B cell (primary cell): ENCODE data around the gene GPHN.

Experiments used
- EZH2 ChIP-seq: IDR thresholded peaks from 2 replicates; pipeline ENCODE4 v1.6.1; 2012; ENCODE audit warnings: borderline replicate concordance, low read depth, mild to moderate bottlenecking, moderate library complexity, low read length; ENCODE audit not compliant: insufficient read depth, poor library complexity, severe bottlenecking
- TF ChIP-seq, protein P1 (sequence below): fragments of 200-600 bp; IDR thresholded peaks from one replicate; pipeline ENCODE4 v1.8.0; 2022; ENCODE audit warnings: antibody characterized with exemption, mild to moderate bottlenecking

DNA sequence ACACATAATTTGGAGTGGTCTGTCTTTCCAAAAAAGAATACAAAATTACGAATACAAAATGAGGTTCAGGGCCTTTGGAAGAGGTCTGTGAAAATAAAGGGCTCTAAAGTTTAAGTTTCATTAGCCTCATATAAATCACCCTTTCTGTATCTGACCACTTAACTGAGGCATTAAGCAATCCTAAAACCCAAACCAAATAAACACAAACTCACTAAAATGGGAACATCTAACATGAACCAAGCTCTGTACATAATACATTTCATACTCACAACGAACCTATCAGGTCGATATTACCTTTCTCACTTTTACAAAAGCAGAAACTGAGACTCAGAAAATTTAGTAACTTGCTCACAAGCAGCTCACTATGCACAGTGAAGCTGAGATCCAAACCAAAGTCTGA is 22.9 kb upstream of the GPHN start:
- TF ChIP-seq EZH2, result no peak
- TF ChIP-seq, protein P1, sequence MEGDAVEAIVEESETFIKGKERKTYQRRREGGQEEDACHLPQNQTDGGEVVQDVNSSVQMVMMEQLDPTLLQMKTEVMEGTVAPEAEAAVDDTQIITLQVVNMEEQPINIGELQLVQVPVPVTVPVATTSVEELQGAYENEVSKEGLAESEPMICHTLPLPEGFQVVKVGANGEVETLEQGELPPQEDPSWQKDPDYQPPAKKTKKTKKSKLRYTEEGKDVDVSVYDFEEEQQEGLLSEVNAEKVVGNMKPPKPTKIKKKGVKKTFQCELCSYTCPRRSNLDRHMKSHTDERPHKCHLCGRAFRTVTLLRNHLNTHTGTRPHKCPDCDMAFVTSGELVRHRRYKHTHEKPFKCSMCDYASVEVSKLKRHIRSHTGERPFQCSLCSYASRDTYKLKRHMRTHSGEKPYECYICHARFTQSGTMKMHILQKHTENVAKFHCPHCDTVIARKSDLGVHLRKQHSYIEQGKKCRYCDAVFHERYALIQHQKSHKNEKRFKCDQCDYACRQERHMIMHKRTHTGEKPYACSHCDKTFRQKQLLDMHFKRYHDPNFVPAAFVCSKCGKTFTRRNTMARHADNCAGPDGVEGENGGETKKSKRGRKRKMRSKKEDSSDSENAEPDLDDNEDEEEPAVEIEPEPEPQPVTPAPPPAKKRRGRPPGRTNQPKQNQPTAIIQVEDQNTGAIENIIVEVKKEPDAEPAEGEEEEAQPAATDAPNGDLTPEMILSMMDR, result no peak
